LNCAP (cell line): ENCODE data around the gene ZBTB7A.

Experiments used
- TF ChIP-seq, protein P1 (sequence below): fragments of 450-650 bp; IDR thresholded peaks from 2 replicates; pipeline ENCODE4 v1.5.1; 2017; ENCODE audit warnings: mild to moderate bottlenecking

Gene ZBTB7A

DNA sequence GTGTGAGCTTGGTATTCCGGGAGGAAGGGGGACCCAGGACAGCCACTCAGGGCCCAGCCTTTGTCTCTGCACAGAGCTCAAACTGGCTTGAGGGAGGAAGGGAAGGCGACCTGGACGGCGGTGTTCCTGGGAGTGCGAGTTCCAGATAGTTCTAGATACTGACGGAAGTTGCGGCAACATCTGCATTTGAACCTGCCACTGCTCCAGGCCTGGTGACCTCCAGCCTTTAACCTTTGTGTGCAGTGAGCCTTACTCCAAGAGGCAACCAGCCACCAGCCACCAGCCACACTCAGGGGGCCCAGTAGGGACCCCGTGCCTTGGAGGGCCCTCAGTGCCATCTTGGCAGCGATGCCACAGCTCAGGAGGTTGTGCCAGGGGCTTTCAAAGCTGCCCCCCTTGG is 15.5 kb upstream of the ZBTB7A start:
- TF ChIP-seq, protein P1, sequence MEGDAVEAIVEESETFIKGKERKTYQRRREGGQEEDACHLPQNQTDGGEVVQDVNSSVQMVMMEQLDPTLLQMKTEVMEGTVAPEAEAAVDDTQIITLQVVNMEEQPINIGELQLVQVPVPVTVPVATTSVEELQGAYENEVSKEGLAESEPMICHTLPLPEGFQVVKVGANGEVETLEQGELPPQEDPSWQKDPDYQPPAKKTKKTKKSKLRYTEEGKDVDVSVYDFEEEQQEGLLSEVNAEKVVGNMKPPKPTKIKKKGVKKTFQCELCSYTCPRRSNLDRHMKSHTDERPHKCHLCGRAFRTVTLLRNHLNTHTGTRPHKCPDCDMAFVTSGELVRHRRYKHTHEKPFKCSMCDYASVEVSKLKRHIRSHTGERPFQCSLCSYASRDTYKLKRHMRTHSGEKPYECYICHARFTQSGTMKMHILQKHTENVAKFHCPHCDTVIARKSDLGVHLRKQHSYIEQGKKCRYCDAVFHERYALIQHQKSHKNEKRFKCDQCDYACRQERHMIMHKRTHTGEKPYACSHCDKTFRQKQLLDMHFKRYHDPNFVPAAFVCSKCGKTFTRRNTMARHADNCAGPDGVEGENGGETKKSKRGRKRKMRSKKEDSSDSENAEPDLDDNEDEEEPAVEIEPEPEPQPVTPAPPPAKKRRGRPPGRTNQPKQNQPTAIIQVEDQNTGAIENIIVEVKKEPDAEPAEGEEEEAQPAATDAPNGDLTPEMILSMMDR = no peak

DNA sequence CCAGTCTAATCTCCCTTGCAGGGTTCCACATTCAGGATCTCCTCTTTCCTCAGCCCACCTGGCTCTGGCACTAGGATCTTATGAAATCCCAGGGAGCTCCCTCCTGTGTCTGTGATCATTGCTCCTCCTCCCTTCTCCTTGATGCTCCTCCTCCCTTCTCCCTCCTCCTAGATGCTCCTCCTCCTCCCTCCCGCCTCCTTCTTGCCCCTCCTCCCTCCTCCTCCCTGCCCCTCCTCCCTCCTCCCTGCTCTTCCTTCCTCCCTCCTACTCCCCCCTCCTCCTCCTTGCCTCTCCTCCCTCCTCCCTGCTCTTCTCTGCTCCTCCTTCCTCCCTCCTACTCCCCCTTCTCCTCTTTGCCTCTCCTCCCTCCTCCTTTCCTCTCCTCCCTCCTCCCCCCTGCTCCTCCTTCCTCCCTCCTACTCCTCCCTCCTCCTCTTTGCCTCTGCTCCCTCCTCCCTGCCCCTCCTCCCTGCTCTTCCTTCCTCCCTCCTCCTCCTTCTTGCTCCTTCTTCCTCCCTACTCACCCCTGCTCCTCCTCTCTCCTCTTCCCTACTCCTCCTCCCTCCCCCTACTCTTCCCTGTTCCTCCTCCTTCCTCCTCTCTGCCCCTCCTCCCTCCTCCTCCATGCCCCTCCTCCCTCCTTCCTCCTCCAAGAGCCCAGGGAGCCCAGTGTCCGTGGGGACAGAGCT is 14.9 kb upstream of the ZBTB7A start:
- TF ChIP-seq, protein P1 = no peak

DNA sequence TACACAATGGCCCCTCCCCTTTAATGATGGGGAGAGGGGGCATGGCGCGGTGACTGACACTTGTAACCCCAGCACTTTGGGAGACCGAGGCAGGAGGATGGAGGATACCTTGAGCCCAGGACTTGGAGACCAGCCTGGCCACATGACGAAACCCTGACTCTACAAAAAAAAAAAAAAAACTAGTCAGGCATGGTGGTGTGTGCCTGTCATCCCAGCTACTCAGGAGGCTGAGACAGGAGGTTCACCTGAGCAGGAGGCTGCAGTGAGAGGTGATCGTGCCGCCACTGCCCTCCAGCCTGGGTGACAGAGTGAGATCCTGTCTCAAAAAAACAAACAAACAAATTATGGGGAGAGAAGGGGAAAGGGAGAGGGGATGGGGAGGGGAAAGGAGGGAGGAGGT is 13.8 kb upstream of the ZBTB7A start:
- TF ChIP-seq, protein P1 = no peak

DNA sequence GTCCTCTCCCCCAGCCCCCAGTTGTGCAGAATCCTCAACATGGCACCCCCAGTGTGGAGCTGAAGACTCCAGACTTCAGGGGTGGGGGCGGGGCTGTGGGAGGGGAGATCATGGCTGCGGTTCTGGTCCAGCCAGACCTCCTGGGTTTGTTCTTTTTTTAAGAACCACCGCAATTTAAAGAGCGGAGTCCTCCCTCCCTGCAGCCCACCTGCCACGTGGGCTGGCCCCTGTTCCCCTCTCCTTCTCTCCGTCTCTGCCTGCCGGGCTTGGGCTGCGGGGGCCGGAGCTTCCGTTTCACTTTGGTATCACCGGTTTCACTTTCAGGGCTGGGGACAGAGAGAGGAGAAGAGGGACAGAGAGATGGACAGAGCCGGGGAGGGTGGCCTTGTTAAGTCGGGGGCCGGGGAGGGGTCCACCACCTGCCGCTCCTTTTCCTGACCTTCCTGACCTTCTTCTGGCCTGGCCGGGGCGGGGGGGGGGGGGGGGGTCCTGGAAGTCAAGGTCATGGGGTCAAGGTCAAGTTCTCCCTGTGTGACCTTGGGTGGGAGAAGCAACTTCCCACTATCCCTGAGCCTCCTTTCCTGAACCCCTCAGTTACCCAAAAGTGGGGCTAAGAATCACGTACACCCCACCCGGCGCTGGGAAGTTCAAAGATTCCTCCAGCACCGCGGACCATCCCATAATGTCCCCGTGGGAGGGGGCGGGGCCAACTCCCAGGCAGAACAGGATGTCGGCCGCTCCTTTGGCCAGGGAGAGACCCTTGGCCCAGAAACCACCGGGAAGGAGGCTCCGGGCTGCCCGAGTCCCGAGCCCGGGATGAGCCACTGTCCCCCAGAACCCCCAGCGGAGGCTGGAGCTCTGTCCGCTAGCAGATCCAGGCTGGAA is 11.3 kb upstream of the ZBTB7A start:
- TF ChIP-seq, protein P1 = no peak

- TF ChIP-seq, protein P1 = no peak
Observed at GRCh38 chr19:4077007-4077374, 10.3 kb upstream of the ZBTB7A start.

- TF ChIP-seq, protein P1 = no peak
Observed at GRCh38 chr19:4075373-4075772, 8.7 kb upstream of the ZBTB7A start.

DNA sequence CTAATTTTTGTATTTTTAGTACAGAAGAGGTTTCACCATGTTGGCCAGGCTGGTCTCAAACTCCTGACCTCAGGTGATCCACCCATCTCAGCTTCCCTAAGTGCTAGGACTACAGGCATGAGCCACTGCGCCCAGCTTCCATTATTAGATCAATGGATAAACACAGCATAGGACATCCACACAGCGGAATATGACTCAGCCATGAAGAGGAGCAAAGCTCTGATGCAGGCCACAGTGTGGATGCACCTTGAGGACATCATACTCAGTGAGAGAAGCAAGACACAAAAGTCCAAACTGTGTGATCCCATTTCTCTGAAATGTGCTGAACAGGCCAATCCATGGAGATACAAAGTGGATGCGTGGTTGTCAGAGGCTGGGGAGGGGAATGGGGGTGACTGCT is 4.9 kb upstream of the ZBTB7A start:
- TF ChIP-seq, protein P1 = no peak
